ENCODE results near the gene XCL1. TPM values are rescaled to one million over a fixed set of nuclear protein-coding genes. Genes with fewer than 3 reads are reported as not detected.

The XCL1 gene
- total and polyA plus RNA-seq, 7 experiments from 2014 or later = 0.15 to 2.6 (median 0.88) TPM; not detected in 2

GRCh38 chr1:168606096-168606495, 29.7 kb downstream of the XCL1 start:
- intact Hi-C loops (cut with micrococcal nuclease) = loop anchor here (10.0 kb wide), 4 partner anchors 261 to 1109 kb away; partner anchors contain the start of genes ATP1B1 (in 1 of the 2) and SELL (in 1 of the 2)
- Histone ChIP-seq H3K36me3 (ENCODE audit: control insufficient read depth in 2 of 3, insufficient read depth in 3 of 3, low read length in 3 of 3) (no peaks in the 10 kb centered on the region), H3K4me1 (ENCODE audit: control insufficient read depth in 2 of 2, insufficient read depth in 2 of 2, low read length in 2 of 2) (no peaks in the 10 kb centered on the region), H3K27ac (ENCODE audit: low read depth, low read length) (no peak overlapping the region), H3K9me3 (ENCODE audit: control insufficient read depth in 2 of 3, low read length in 3 of 3) (no peaks in the 10 kb centered on the region), H3K4me3 (ENCODE audit: low read length) (no peak overlapping the region), H3K27me3 (ENCODE audit: control insufficient read depth in 2 of 2, insufficient read depth in 2 of 2, low read length in 2 of 2) (peaks cover 0 to 4% of the 10 kb centered on the region in 2 donors)
- Mint-ChIP-seq H3K36me3 (no peaks in the 10 kb centered on the region), H3K27ac (no peak overlapping the region), H3K9me3 (no peaks in the 10 kb centered on the region), H3K4me3 (no peak overlapping the region), H3K4me1 (peaks cover 0 to 7% (median 0%) of the 10 kb centered on the region in 7 donors), H3K27me3 (peaks cover 0 to 30% (median 6%) of the 10 kb centered on the region in 5 donors)
- ATAC-seq = no peak
- no peak for DNase-seq
- ChIA-PET POLR2A (no interaction called here), CTCF (interaction anchor here (1.0 kb wide), 1 partner anchor 228 kb away, joined by 4 read pairs; no protein-coding TSS in a partner anchor)

GRCh38 chr1:168607872-168608428, 31.5 kb downstream of the XCL1 start:
- Histone ChIP-seq H3K9me3 (ENCODE audit: control insufficient read depth in 2 of 3, low read length in 3 of 3) (no peaks in the 10 kb centered on the region), H3K4me3 (ENCODE audit: low read length) (no peak overlapping the region), H3K4me1 (ENCODE audit: control insufficient read depth in 2 of 2, insufficient read depth in 2 of 2, low read length in 2 of 2) (no peaks in the 10 kb centered on the region), H3K27me3 (ENCODE audit: control insufficient read depth in 2 of 2, insufficient read depth in 2 of 2, low read length in 2 of 2) (peaks cover 0 to 4% of the 10 kb centered on the region in 2 donors), H3K36me3 (ENCODE audit: control insufficient read depth in 2 of 3, insufficient read depth in 3 of 3, low read length in 3 of 3) (no peaks in the 10 kb centered on the region), H3K27ac (ENCODE audit: low read depth, low read length) (no peak overlapping the region)
- Mint-ChIP-seq H3K9me3 (no peaks in the 10 kb centered on the region), H3K36me3 (no peaks in the 10 kb centered on the region), H3K27ac (no peak overlapping the region), H3K4me3 (no peak overlapping the region), H3K4me1 (peaks cover 0 to 7% (median 0%) of the 10 kb centered on the region in 7 donors), H3K27me3 (peaks cover 0 to 24% (median 6%) of the 10 kb centered on the region in 5 donors)
- POLR2A ChIA-PET = no interaction called here
- ATAC-seq = no peak
- intact Hi-C loops (cut with micrococcal nuclease) = loop anchor here (10.0 kb wide), 4 partner anchors 263 to 1107 kb away; partner anchors contain the start of genes ATP1B1 (in 1 of the 2) and SELL (in 1 of the 2)
- CTCF ChIA-PET = no interaction called here
- no peak for DNase-seq

GRCh38 chr1:168608796-168609715, 32.7 kb downstream of the XCL1 start:
- Histone ChIP-seq H3K27me3 (ENCODE audit: control insufficient read depth in 2 of 2, insufficient read depth in 2 of 2, low read length in 2 of 2) (peaks cover 0 to 4% of the 10 kb centered on the region in 2 donors), H3K27ac (ENCODE audit: low read depth, low read length) (no peak overlapping the region), H3K36me3 (ENCODE audit: control insufficient read depth in 2 of 3, insufficient read depth in 3 of 3, low read length in 3 of 3) (no peaks in the 10 kb centered on the region), H3K9me3 (ENCODE audit: control insufficient read depth in 2 of 3, low read length in 3 of 3) (no peaks in the 10 kb centered on the region), H3K4me1 (ENCODE audit: control insufficient read depth in 2 of 2, insufficient read depth in 2 of 2, low read length in 2 of 2) (no peaks in the 10 kb centered on the region), H3K4me3 (ENCODE audit: low read length) (no peak overlapping the region)
- intact Hi-C loops (cut with micrococcal nuclease) = loop anchor here (10.0 kb wide), 4 partner anchors 264 to 1106 kb away; partner anchors contain the start of genes ATP1B1 (in 1 of the 2) and SELL (in 1 of the 2)
- no peak overlapping the region for H3K27ac Mint-ChIP-seq
- no peaks in the 10 kb centered on the region for H3K36me3 Mint-ChIP-seq
- DNase-seq = no peak
- ChIA-PET POLR2A (no interaction called here), CTCF (interaction anchor here (0.6 kb wide), 1 partner anchor 96 kb away, joined by 3 read pairs; no protein-coding TSS in a partner anchor)
- no peaks in the 10 kb centered on the region for H3K9me3 Mint-ChIP-seq
- H3K4me3 Mint-ChIP-seq = no peak overlapping the region
- peak; percentile 12 for ATAC-seq
- peaks cover 0 to 25% (median 6%) of the 10 kb centered on the region in 5 donors for H3K27me3 Mint-ChIP-seq
- H3K4me1 Mint-ChIP-seq = peaks cover 0 to 5% (median 0%) of the 10 kb centered on the region in 7 donors

GRCh38 chr1:168609741-168610510, 33.5 kb downstream of the XCL1 start:
- intact Hi-C loops (cut with micrococcal nuclease) = loop anchor here (10.0 kb wide), 4 partner anchors 265 to 1105 kb away; partner anchors contain the start of genes ATP1B1 (in 1 of the 2) and SELL (in 1 of the 2)
- Mint-ChIP-seq H3K4me1 (peaks cover 0 to 3% (median 0%) of the 10 kb centered on the region in 7 donors), H3K9me3 (no peaks in the 10 kb centered on the region), H3K4me3 (no peak overlapping the region), H3K36me3 (no peaks in the 10 kb centered on the region), H3K27me3 (peaks cover 0 to 21% (median 6%) of the 10 kb centered on the region in 5 donors), H3K27ac (peak overlapping the region in 1 of 9 donors; percentile 28)
- H3K27ac ChIP-seq (ENCODE audit: low read depth, low read length) = no peak overlapping the region
- ATAC-seq (no peak), DNase-seq (no peak)
- CTCF ChIA-PET = no interaction called here
- no peak overlapping the region for H3K4me3 ChIP-seq (ENCODE audit: low read length)
- no peaks in the 10 kb centered on the region for H3K4me1 ChIP-seq (ENCODE audit: control insufficient read depth in 2 of 2, insufficient read depth in 2 of 2, low read length in 2 of 2)
- POLR2A ChIA-PET = no interaction called here
- H3K9me3 ChIP-seq (ENCODE audit: control insufficient read depth in 2 of 3, low read length in 3 of 3) = no peaks in the 10 kb centered on the region
- H3K27me3 ChIP-seq (ENCODE audit: control insufficient read depth in 2 of 2, insufficient read depth in 2 of 2, low read length in 2 of 2) = peaks cover 0 to 4% of the 10 kb centered on the region in 2 donors
- H3K36me3 ChIP-seq (ENCODE audit: control insufficient read depth in 2 of 3, insufficient read depth in 3 of 3, low read length in 3 of 3) = no peaks in the 10 kb centered on the region

GRCh38 chr1:168613038-168613451, 36.6 kb downstream of the XCL1 start:
- POLR2A ChIA-PET = no interaction called here
- no peaks in the 10 kb centered on the region for H3K36me3 Mint-ChIP-seq

GRCh38 chr1:168613691-168614231, 37.4 kb downstream of the XCL1 start:
- no peaks in the 10 kb centered on the region for H3K27me3 ChIP-seq (ENCODE audit: control insufficient read depth in 2 of 2, insufficient read depth in 2 of 2, low read length in 2 of 2)
- Mint-ChIP-seq H3K4me3 (no peak overlapping the region), H3K27ac (no peak overlapping the region), H3K27me3 (peaks cover 1 to 24% (median 6%) of the 10 kb centered on the region in 5 donors), H3K9me3 (peaks cover 0 to 5% (median 0%) of the 10 kb centered on the region in 11 donors), H3K4me1 (no peaks in the 10 kb centered on the region), H3K36me3 (no peaks in the 10 kb centered on the region)
- no peak overlapping the region for H3K27ac ChIP-seq (ENCODE audit: low read depth, low read length)
- no peak overlapping the region for H3K4me3 ChIP-seq (ENCODE audit: low read length)
- no peaks in the 10 kb centered on the region for H3K36me3 ChIP-seq (ENCODE audit: control insufficient read depth in 2 of 3, insufficient read depth in 3 of 3, low read length in 3 of 3)
- H3K4me1 ChIP-seq (ENCODE audit: control insufficient read depth in 2 of 2, insufficient read depth in 2 of 2, low read length in 2 of 2) = no peaks in the 10 kb centered on the region
- no peak for ATAC-seq
- ChIA-PET CTCF (interaction anchor here (1.3 kb wide), 1 partner anchor 10 kb away, joined by 3 read pairs; no protein-coding TSS in a partner anchor), POLR2A (no interaction called here)
- H3K9me3 ChIP-seq (ENCODE audit: control insufficient read depth in 2 of 3, low read length in 3 of 3) = no peaks in the 10 kb centered on the region
- DNase-seq = no peak
- intact Hi-C loops (cut with micrococcal nuclease) = no loop called here

More at GRCh38 chr1:168613038-168613451, 36.6 kb downstream of the XCL1 start:
- H3K4me1 Mint-ChIP-seq = no peaks in the 10 kb centered on the region
- CTCF ChIA-PET = interaction anchor here (0.6 to 1.3 kb wide), 2 partner anchors 10 to 13 kb away, joined by 3 read pairs; no protein-coding TSS in a partner anchor
- Histone ChIP-seq H3K36me3 (ENCODE audit: control insufficient read depth in 2 of 3, insufficient read depth in 3 of 3, low read length in 3 of 3) (no peaks in the 10 kb centered on the region), H3K27ac (ENCODE audit: low read depth, low read length) (no peak overlapping the region), H3K9me3 (ENCODE audit: control insufficient read depth in 2 of 3, low read length in 3 of 3) (no peaks in the 10 kb centered on the region), H3K4me1 (ENCODE audit: control insufficient read depth in 2 of 2, insufficient read depth in 2 of 2, low read length in 2 of 2) (no peaks in the 10 kb centered on the region), H3K4me3 (ENCODE audit: low read length) (no peak overlapping the region), H3K27me3 (ENCODE audit: control insufficient read depth in 2 of 2, insufficient read depth in 2 of 2, low read length in 2 of 2) (no peaks in the 10 kb centered on the region)
- intact Hi-C loops (cut with micrococcal nuclease) = no loop called here
- H3K9me3 Mint-ChIP-seq = peaks cover 0 to 5% (median 0%) of the 10 kb centered on the region in 11 donors
- ATAC-seq (no peak), DNase-seq (no peak)
- H3K27ac Mint-ChIP-seq = no peak overlapping the region
- H3K4me3 Mint-ChIP-seq = no peak overlapping the region
- peaks cover 5 to 23% (median 6%) of the 10 kb centered on the region in 5 donors for H3K27me3 Mint-ChIP-seq
